HG03159 (cell line): ENCODE results near the gene COX6B2.

Source experiments
- ATAC-seq: cut with Tn5 transposase; IDR thresholded peaks from one replicate; pipeline ENCODE4 v1.9.1; 2021; ENCODE audit warnings: mild to moderate bottlenecking, moderate library complexity; ENCODE audit not compliant: unreplicated experiment

COX6B2 gene

GRCh38 chr19:55362990-55363716, 8.6 kb upstream of the COX6B2 start, which contains the start of gene GARIN5B:
TSS of gene GARIN5B (minus strand) at chr19:55363260. CDS start at chr19:55363066, 194 bp downstream.
- ATAC-seq, result no peak

GRCh38 chr19:55362174-55362989, 7.9 kb upstream of the COX6B2 start:
- ATAC-seq, result no peak

- ATAC-seq, result no peak
Measured at GRCh38 chr19:55360902-55361301, 6.4 kb upstream of the COX6B2 start.

DNA sequence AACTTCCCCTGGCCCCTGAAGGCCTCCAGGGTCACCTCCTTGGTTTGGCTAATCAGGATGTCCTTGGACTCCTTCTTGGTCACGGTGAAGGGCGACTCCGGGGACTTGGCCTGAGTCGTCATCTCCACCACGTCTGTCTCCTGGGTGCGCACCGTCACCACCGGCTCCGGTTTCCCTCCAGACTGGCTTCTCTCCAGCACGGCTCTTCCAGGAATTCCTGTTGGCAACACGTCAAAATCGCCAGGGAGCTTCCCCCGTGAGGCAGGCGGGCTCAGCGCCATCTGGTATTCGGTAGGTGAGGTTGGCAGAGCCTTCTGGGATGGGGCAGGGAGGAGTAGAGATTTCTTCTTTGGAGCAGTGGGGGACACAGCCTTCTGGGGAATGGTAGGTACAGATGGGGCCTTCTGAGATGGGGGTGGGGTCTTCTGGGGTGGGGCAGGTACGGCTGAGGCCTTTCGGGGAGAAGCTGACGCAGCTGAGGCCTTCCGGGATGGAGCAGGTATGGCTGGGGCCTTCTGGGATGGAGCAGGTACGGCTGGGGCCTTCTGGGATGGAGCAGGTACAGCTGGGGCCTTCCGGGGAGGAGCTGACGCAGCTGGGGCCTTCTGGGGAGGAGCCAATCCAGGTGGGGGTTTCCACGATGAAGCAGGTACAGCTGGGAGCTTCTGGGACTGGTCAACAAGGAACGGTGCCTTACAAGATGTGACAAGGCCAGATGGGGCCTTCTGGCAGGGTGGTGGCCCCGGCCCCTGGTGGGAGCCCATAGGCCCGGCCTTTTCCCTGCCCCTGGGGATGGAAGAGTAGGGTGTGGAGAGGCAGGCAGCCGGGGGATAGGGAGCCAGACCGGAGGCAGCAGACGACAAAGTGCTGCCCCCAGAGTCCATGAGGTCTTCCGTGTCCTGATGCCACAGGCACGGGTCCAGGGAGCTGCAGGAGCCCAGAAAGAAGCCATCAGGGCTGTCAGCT, 4.7 kb upstream of the COX6B2 start:
- ATAC-seq, result no peak

DNA sequence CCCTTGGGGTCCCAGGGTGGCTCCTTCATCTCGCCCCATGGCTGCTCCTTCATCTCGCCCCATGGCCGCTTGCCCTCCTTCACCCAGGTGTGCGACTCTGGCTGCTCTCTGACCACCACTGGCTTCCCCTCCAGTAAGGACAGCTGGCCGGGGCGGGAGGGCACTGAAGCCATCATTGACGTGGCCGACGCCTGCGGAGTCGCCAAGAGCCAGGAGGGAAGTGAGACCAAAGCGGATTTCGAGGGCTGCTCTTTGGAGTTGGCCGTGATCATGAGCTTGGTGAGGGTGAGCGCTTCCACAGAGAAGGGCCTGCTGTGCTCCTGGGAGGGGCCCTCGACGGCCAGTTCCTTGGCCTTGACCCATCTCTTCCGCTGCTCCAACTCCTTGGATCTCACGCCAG, 4.0 kb upstream of the COX6B2 start:
- ATAC-seq, result no peak

- no peak for ATAC-seq
Measured at GRCh38 chr19:55355213-55355821, 798 bp upstream of the COX6B2 start.

DNA sequence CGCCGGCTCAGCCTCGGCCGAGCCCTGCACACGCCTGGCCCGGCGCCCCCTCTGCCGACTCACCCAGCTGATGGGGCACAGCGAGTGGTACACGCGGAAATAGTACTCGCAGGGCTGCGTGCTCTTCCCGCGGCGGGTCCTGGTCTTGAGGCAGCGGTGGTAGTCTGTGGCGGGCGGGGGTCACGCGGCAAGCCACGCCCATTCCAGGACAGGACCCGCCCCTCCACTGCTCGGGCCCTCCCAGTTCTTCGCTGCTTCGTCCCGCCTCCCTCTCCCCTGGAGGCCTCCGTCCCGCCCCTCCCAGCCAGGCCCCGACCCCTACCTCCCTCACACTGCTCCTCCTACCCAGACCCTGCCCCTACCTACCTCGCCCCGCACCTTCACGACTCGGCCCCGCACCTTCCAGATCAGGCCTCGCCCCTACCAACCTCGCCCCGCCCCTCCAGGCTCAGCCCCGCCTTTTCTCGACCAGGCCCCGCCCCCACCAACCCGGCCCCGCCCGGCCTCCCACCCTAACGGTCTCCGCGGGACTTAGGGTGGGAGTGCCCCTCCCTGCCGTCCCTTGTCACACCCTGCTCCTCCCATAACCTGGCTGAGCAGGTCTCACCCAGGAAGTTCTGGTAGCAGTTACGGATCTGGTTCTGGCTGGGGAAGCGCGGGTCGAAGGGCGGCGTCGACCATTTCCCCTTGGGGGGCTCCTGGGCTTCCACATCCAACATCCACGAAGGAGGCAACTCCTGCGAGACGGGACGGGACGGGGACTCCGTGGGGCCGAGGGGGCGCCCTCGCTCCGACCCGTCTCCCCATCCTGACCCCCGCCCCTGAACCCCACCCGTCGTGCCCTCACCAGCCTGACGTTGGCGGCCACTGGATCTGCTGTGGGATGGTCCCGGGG, 469 bp downstream of the COX6B2 start:
- ATAC-seq, result no peak

DNA sequence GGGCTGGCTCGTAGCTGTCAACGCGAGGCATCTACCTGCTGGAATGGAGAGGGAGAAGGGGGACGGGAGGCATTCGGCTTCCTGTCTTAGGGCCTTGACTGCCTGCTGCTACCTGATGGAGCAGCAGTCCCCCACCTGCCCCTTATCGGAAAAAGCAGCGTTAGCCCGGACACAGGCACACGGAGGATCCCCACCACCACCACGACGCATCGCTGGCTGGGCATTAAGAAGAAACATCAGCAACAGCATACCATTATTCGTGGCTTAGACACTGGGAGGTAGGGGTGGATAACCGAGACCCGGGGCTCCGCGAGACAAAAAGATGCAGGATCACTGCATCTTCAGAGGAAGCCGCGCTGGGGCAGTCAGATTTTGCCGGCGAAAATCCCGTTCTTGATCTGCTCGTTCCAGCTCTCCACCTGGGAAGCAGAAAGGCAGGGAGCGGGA, 1.1 kb downstream of the COX6B2 start:
- ATAC-seq, result no peak

DNA sequence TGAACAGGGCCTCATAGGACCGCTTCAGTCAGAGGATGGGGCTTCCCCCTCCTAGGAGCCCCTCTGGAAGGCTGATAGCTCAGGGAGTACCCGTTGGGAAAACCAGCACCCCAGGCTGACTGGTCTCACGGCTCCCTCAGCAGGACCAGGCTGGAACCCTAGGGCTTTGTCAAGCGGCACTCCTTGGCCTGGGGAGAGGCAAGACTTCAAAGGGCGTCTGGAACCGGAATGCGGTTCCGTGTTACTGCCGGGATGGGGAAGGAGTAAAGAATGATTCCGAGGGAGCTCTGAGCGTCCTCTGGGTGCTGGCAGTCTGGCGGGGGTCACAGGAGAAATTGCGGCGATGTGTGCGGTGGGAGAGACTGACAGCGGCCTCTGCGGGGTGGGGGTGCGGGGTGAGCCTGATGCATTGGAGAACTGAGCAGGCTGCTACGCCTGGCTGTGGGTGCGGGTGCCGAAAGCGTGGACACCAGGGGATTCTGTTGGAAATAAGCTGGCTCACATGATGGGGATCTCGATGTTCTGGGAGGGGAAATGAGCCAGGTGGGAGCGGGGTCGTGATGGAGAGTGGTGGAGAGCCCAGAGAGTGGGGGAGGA, 1.9 kb downstream of the COX6B2 start:
- ATAC-seq, result no peak

- no peak for ATAC-seq
Measured at GRCh38 chr19:55352040-55352439, 2.5 kb downstream of the COX6B2 start.

DNA sequence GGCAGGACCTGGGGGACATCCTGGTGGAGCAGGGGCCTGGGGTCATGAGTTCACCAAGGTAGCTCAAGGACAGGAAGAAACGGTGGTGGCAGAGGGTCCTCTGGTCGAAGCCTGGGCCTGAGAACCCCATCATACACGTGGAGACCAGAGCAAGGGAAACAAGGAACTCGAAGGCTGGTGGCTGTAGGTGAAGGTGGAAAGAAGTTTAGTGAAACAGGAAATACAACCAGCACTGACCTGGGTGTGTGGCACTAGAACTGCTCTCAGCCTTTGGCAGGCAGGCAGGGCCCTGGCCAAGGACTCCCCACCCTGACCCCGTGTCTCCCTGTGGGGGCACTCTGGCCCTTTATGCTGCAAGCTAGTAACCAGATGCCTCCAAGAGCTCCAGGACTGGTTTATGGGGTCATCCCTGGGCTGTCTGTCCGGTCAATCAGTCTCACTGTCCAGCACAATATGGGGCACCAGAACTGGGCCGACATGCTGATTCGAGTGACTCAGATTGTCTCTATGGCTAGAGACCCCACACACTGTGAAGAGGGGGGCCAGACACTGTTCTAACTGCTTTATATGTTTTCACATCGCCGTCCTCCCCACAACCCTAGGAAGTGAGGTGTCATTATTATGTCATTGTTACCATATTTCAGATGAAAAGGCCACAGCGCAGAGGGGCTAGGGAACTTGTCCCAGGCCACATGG, 3.8 kb downstream of the COX6B2 start:
- no peak for ATAC-seq

DNA sequence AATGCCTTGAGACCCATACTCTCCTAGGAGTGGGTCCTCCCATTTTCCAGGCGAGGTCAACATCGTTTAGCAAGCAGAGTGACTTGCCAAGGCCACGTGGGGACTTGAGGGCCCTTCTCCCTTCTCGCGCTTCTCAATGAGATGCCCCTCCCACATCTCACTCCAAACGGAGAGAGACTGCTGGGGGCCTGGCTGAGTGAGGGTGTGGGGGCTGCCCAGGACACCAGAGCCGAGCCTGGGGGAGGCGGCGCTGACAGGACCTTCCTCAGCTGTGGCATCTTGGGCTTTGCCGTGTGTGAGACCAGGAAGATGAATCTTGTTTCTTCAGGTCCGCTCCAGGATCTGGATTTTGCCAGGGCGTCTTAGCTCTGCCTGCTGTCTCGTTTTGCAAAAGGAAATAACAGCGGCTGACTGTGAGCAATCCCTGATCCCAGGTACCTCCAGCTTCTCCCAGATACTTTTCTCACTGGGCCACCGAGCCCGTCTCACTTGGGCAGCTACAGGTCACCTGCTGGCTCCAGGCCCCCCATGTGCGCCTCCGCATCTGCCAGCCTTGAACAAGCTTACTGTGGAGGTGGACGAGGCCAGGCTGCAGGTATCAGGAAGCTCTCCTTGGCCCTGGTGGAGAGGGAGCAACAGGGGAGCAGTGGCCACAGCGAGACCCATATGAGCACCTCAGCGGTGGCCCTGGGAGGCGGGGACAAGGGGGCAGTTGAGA, 6.0 kb downstream of the COX6B2 start:
- ATAC-seq, result no peak

DNA sequence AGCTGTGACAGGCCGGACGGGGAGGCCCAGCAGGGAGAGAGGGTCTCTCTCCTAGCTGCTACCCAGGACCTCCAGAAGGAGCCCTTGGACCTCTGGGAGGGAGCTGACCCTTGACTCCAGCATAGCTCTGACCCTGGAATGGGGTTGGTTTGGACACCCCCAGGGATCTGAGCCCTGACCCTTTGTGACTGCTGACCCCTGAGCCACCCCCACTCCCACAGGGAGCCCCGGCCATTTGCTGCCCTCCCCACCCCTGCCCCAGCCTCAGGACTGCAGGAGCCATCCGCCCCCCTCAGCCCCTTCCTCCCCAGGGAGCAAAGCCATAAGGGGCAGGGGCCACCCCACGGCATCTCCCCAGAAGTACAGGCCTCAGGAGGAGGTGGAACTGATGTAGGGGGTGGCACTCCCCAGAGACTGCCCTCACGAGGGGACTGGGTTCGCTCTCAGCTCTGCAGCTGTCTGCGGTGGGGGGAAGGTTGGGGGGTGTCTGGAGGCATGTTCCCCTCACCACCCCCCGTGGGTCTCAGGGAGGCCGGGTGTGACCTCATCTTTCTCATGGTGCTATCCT, 7.0 kb downstream of the COX6B2 start:
- no peak for ATAC-seq

- no peak for ATAC-seq
Measured at GRCh38 chr19:55346725-55347441, 7.6 kb downstream of the COX6B2 start.

GRCh38 chr19:55345818-55346724, 8.4 kb downstream of the COX6B2 start:
- ATAC-seq, result no peak
